GM19324 (cell line): ENCODE measurements around the gene ABCE1.
"Not testable (repeated sequence)": the region's sequence is repeated elsewhere in the genome, so short reads cannot be mapped to it uniquely, and the experiment has no call there.

ENCODE experiments used
- ATAC-seq: cut with Tn5 transposase; IDR thresholded peaks from one replicate; pipeline ENCODE4 v1.9.1; 2021; ENCODE audit warnings: mild to moderate bottlenecking, moderate library complexity; ENCODE audit not compliant: unreplicated experiment, low FRiP score

The ABCE1 gene

DNA sequence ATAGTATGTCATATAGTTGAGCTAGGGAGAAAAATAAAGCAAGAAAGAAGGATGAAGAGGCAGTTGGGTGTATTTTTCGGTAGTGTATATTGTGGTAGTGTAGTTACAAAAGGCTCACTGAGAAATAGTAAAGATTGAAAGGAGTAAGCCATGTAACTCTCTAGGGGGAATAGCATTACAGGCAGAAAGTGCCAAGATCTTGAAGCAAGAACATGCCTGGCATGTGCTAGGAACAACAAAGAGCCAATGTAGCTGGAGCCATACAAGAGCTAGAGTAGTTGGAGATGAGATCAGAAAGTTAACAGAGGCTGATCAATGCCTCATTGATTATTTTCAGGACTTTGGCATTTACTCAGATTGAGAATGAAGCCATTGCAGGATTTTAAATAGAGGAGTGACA is 3.0 kb downstream of the ABCE1 start:
- ATAC-seq = no peak

DNA sequence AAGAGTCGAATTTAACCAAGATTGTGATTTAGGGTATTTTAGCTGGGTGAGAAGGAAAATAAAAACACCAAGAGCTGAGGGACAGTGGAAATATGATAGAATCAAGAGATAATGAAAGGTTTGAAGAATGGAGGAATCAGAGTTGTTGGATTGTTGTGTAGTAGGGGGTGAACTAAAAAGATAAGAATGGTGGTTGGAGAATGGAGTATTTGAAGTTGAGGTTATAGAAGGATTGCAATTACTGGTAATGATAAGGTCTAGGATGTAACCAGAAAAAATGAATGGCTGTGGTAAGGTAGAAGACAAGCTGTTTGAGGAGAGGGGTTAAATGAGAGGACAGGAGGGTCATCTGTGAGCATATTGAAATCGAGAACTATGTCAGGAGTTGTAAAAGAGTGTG is 4.5 kb downstream of the ABCE1 start:
- ATAC-seq = no peak

DNA sequence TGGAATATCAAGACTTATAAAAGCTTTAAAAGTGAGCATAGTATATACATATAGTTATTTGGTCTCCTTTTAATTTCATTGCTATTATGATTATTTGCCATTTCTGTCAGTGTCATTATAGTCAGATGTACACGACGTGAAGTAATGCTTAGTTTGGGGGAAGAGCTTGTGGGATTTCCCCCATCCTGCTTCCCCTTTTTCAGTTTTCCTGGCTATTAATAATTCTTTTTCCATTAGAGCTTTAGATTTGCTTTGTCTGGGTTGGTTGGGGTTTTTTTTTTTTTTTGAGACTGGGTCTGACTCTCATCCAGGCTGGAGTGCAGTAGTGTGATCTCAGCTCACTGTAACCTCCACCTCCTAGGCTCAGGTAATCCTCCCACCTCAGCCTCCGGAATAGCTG is 5.4 kb downstream of the ABCE1 start:
- no peak for ATAC-seq

DNA sequence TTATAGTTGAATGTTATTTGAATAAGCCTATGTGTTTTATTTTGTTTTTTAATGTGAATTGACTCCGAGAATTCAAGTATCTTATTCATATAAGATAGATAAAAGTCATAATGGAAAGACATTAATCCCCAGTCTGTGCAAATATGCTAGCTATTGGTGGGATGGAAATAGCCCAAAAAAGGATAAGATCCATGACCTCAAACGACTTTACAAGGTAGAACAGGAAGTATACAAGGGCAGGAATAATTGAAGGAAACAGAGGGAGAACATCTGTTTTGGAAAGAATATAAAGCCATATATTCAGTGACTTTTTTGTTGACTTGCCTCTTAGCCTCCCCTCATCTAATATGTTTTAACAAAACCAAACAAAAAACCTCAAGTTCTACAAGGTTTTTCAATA is 9.0 kb downstream of the ABCE1 start:
- ATAC-seq = no peak

DNA sequence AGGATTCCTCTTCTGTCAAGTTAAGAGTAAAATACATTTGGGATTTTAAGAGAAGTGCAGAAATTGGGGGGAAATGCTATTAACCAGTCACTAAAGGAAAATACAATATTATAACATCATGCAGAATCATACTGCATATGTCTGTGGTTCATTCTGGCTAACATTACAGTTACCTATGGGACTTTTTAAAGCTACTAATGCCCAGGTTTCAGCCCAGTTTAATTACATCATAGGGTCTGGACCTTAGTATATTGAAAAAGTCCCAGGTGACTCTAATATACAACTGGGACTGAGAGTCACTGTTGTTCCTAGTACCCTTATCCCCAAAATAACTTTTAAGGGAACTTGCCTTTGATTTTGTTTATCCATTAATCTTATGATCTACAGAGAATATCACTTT is 10.0 kb downstream of the ABCE1 start:
- no peak for ATAC-seq

DNA sequence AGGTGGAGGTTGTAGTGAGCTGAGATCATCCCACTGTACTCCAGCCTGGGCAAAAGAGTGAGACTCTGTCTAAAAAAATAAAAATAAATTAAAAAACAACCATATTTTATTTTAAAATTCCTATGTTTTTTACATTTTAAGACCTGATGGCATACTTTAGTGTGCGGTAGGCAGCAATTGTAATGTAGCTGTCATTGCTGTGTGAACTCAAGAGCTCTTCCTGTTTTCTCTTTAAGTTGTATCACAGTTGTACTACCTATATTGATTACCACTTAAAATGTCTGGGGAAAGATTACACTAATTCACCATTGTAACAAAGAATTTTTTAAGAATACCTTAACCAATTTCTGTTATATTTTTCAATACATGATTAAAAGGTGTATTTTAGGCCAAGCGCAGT is 27.3 kb downstream of the ABCE1 start:
- ATAC-seq = no peak

DNA sequence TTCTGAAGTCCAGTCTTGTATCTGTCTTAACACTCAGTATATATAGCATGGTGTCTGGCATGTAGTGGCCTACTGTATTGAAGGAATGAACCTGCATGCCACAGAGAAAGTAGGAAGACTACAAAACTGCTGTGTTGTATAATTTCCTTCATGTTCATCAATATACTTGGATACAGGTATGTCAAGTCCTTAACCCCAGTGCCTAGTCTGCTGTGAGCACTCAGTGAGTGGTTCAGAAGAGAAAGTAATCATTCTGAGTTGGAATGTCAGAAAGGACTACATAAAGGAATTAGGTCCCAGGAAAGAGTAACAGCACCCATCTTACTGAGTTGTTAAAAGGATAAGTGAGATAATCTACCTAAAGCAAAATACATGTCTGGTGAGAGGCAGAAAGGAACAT is 32.0 kb downstream of the ABCE1 start:
- no peak for ATAC-seq

DNA sequence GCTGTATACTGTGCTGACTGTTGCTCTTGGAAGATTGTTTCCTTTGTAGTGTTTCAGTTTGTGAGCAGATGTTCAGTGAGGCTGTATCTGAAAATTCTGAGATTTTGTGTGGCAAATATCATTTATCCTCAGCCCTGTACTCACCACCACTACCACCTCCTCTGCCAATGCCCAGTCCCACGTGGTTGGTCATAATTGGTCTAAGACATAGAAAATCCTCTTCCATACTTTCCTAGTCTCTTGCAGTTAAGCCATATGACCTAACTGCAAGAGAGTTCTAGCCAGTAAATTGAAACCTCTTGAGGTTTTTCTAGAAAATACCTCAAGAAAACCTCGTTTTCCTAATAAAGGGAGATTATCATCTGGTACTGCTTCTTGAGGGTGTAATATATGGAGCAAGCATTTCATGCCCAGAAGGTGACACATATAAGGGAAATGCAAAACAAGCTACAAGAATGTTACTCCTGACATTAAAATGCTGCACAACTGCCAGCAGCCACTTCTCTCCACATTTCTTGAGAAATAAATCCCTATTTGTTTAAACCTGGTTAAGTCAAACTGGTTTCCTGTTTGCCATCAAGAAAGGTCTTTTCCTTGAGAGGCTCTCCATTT is 32.8 kb downstream of the ABCE1 start:
- ATAC-seq = no peak

DNA sequence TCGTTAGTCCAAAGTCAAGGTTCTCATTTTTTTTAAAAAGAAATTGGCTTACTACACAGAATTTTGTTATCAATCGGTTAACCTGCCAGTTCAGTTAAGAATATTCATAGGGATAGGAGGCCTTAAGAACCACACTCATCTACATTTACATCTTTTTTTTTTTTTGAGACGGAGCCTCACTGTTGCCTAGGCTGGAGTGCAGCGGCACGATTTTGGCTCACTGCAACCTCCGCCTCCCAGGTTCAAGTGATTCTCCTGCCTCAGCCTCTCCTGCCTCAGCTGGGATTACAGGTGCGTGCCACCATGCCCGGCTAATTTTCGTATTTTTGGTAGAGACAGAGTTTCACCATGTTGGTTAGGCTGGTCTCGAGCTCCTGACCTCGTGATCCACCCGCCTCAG is 33.7 kb downstream of the ABCE1 start:
- ATAC-seq = no peak

DNA sequence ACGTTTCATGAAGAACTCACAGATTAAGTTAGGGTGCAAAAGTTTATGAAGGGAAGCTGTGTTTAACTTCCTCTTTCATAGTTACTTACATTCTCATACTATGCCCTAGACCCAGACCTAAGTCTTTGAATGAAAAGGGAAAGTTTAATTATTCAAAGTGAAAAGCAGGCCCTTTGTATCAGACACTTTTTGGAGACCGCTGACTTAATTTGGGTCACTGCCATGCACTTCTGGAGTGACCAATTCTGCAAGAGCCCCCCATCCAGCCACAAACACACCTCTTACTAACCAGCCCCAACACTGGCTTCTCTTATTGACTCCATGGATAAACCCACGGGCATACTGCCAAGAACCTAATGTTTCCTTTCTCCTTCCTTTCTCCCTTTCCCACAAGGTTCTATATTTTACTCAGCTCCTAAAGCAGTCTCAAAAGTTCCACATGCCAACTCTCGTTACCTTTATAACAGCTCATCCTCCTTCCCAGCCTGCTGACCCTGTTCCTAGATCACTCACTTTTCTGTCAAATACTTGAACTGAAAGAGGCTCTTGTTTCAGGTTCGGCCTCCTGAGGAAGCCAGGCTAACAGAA is 34.5 kb downstream of the ABCE1 start:
- peak; percentile 66 for ATAC-seq

DNA sequence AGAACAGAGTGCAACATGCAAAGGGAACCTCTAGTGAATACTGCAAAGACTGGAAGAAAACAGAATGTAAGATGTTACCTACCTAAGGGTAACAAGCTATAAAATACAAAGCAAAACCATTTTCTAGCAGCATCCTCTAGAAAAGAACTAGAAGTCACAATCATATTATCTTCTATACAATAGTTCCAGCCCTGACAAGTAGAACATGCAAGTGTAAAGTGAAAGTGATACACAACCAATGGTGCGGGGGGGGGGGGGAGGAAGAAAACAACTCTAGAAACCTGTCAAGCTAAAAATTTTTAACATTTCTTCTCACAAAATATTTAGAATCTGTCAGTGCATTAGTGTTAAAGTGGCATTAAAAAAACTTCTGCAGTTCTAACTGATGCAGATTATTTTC is 38.1 kb downstream of the ABCE1 start:
- not testable (repeated sequence) for ATAC-seq

DNA sequence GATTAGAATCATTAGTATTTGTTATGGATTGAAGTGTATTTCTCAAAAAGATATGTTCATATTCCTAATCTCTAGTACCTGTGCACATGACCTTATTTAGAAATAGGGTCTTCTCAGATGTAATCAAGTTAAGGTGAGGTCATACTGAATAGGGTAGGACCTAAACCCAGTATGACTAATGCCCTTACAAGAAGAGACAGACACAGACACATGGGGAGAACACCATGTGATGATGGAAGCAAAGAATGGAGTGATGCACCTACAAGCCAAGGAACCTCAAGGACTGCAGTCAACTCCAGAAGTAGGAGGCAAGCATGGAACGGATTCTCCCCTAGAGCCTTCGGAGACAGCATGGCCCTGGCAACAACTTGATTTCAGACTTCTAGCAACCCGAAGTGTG is 50.9 kb downstream of the ABCE1 start:
- no peak for ATAC-seq

DNA sequence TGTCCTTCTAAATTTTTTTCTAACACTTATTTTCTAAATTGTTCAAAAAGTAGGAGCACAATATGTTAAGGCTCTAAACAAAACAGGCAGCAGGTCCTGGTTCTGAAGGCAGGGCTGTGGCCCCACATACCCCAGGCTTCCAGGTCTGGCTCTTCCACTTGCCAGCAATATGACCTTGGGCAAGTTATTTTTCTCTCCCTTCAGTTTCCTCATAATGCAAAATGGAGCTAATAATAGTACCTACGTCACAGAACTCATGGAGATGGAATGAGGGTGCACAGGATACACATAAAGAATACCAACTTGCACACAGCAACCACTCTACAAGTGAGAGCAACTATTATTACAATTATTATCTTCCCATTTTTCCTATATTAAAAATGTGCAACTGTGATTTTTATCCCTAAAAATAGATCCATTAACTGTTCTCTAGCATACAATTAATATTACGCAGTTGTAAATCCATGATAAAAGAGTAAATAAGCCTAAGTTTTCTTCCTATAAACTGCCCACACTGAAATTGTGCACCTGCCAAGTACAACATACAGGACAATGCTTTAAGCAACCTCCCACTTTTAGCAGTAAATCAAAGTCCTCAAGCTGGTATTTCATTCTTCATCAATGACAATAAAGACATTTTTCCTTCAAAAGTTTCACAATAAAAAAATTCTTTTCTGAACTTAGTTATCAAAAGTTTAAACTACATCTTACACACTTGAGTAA is 55.2 kb downstream of the ABCE1 start:
- no peak for ATAC-seq

DNA sequence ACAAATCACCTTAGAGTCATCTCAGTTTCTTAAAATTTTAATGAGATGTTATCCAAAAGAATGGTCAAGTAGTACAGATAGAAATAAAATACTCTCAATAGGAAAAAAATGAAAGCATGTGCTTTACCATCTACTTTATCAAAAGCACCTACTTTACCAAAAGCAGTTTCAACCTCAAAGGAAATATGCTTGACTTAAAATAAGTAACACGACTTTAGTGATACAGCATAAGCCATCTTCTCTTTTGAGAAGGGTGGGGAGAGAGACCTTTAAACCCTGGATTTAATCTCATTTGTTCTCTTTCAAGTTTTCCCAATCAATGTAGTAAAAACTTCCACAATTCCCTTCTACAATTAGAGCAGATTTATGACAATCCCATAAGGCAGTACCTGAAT is 55.8 kb downstream of the ABCE1 start:
- no peak for ATAC-seq

DNA sequence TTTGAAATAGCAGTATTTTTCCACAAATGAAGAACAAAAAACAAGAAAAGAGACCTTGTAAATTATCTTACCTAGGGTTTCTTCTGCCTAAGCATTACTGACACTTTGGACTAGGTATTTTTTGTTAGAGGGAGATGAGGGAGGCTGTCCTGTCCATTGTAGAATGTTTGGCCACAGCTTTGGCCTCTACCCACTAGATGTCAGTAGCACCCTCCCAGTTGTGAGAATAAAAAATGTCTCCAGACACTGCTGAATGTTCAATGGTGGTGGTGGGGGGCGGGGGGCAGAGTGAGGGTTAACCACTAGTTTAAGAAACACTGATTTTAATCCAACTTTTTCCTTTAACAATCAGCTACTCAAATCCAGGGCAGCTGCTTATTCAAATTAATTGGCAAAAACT is 56.5 kb downstream of the ABCE1 start:
- peak; percentile 59 for ATAC-seq

DNA sequence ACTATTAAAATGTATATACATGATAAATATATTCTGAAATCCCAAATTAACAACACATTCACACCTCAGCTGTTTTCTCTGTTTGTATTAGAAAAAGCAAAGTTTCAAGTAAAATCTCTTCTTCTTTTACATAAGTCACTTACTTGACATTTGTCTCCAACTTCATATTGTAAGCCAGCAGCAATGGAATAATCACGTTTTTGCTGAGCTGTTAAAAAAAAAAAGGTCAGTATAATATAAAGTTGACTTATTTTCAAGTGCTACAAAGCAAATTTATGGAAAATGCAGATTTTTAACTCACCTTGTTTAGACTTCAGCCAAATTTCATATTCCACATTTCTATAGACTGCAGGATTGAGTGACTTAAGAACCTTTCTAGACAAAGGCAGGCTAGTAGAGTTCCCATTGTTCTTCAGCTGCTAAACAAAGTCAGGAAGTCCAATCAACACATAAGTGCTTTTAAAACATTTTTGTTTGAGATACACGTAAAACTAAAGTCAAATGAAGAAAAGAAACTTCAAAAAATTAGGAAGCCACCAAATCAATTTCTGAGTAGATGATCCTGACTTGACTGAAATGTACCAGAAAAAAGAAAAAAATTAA is 57.3 kb downstream of the ABCE1 start:
- ATAC-seq = no peak

DNA sequence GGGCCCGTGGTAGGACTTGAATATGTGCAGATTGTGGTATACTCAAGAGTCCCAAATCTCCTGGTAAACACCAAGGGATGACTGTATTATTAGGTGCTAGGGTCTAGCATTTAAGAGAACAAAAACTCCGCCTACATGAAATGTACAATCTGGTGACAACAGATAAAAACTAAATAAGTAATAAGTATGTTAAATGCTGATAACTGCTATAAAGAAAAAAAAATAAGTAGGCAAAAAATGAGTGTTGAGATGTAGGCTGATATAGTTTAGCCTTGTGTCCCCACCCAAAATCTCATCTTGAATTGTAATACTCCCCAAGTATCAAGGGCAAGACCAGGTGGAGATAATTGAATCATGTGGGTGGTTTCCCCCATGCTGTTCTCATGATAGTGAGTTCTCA is 58.9 kb downstream of the ABCE1 start:
- ATAC-seq = no peak

DNA sequence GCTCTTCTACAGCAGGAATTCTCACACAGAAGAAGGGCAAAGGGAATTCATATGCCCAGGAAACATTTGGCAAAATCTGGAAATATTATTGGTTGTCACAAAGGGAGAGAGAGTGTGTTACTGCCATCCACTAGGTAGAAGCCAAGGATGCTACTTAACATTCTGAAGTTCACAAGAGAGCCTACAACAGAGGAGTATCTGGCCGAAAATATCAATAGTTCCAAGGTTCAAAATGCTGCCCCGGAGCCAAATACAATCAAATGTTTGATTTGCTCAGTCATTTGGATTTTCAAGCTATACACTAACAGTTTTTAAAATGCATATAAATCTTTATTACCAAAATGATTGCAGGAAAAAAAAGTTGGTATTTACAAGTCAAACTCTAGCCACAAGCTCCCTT is 63.4 kb downstream of the ABCE1 start:
- no peak for ATAC-seq

DNA sequence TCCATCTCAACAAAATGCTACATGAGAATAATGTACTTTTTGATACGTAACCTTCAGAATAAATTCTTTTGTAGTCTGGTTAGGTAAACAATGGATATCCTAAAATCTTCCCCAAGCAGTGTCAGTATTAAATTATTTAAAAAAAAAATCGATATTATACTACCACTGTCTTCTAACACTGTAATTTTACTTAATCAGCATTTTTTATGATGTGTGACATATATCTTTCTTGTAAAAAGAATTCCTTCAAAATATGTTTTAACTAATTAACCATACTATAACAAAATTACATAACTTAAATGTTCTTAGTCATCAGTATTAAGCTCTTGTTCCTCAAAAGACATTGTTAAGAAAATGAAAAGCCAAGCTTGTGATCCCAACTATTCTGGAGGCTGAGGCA is 69.8 kb downstream of the ABCE1 start:
- no peak for ATAC-seq

DNA sequence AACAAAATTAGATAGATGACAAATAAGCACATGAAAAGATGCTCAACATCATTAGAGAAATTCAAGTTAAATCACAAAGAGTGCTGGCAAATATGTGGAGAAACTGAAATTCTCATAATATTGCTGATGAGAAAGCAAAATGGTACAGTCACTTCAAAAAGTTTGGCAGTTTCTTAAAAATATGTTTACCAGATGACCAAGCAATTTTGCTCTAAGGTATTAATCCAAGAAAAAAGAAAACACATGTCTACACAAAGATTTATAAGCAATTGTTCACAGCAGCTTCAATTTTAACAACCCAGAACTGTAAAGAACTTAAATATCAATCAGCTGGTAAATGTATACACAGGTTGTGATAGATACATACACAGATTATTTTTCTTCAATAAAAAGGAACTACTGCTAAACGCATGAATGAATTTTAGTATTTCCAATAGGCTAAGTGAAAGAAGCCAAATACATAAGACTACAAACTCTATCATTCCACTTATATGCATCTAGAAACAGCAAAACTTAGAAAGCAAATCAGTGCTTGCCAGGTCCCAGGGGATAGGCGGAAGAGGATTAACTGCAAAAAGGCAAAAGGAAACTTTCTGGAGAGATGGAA is 70.6 kb downstream of the ABCE1 start:
- ATAC-seq = no peak

DNA sequence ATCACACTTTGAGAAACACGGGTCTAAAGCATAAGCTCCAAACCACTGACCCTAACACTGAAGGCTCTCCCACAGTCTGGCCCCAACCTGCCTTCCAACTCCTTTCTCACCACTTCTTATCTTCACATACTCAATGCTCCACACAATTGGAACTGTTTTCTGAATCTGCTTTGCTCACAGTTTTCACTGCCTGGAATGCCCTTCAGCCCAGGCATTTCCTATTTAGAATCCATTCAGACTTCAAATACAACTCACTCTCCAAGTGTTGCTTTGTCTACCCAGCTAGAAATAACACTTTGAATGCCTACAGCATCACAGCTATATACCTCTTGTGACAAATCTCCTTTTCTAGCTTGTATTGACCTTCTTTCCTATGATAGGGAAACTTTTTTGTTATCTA is 72.1 kb downstream of the ABCE1 start:
- no peak for ATAC-seq
